Pancreas (tissue), 10 donors: ENCODE results near the gene HAND2. TPM values are rescaled to one million over a fixed set of nuclear protein-coding genes. Genes with fewer than 3 reads are reported as not detected.
A peak's percentile ranks its signal among the peaks of the same experiment; 100 is the strongest.

Experiments
- ATAC-seq, 4 donors: fragments of 200-7000 bp; cut with Tn5 transposase; one replicate each; pipeline versions ENCODE4 v1.8.0 to v1.9.1; 2020; ENCODE audit warnings: mild to moderate bottlenecking in 4 of 4, moderate library complexity in 4 of 4
- DNase-seq, 6 donors: peaks; one replicate each; pipeline ENCODE4 v3.0.0-alpha.2; 2020
- FAIRE-seq: peaks from 2 replicates; lab custom pipeline; 2012; peaks lifted over from hg19 to GRCh38; lab: Jason Lieb, UNC
- H3K27ac ChIP-seq, 4 donors: fragments of 200-600 bp; sonication (generic); 1 replicate in 3 of 4; 2 replicates in 1 of 4; pipeline versions ENCODE4 v1.5.0 to v1.8.0; 2020
- H3K27me3 ChIP-seq, 4 donors: fragments of 200-600 bp; one replicate each; pipeline ENCODE4 v1.8.0; 2021
- H3K36me3 ChIP-seq, 3 donors: fragments of 200-600 bp; sonication (generic) in 1 of 3; one replicate each; pipeline versions ENCODE4 v1.5.0 to v1.8.0; 2020 to 2021
- H3K4me1 ChIP-seq, 3 donors: fragments of 200-600 bp; one replicate each; pipeline ENCODE4 v1.8.0; 2021
- H3K4me3 ChIP-seq, 4 donors: fragments of 200-600 bp; sonication (generic) in 2 of 4; one replicate each; pipeline versions ENCODE4 v1.5.0 to v1.8.0; 2020 to 2021
- H3K9me3 ChIP-seq, 4 donors: fragments of 200-600 bp; one replicate each; pipeline ENCODE4 v1.8.0; 2021
- CTCF ChIP-seq, 4 donors: fragments of 200-600 bp; sonication (generic) in 3 of 4; IDR thresholded peaks; one replicate each; pipeline versions ENCODE4 v1.5.0 to v1.8.0; 2021; ENCODE audit warnings: antibody characterized with exemption in 4 of 4
- WGBS, 2 donors: extraction: QIAGEN DNeasy Blood & Tissue Kit; methylation state at CpG; one replicate each; pipeline ENCODE4 v1.1.7; 2013; 5-methylcytosine and 5-hydroxymethylcytosine counted together
- intact Hi-C, 3 donors: fragments of 100-400 bp; cut with DNase I; formaldehyde crosslinking; loops; one replicate each; pipeline versions ENCODE4 v1.11.1 to v1.14.2; 2022
- polyA plus RNA-seq, 2 donors: library from polyadenylated mRNA; stranded (reverse); fragments of 200-250 nt; gene quantifications; one replicate each; pipeline ENCODE4 v1.2.3, GENCODE V29; 2013
- total RNA-seq, 6 donors: library from RNA; stranded (reverse); fragmentation: NEBNext Ultra II Directional in 4 of 6; extraction: Animal tissue kit (Norgen Biotek cat#: 25700) in 4 of 6; gene quantifications; one replicate each; pipeline versions ENCODE4 v1.2.1 to v1.2.4, GENCODE V29; 2021 to 2023
- donor health status: healthy with polysubstance abuse.
- donor health status: DM: no; HTN: no; CAD: no; lungs with moderate emphysema.
- donor health status: DM: no; HTN: no; CAD: no.
- donor health status: control.
- donor health status: control.
- donor health status: Bipolar disorder and iron deficiency.
- donor health status: DM: yes; HTN: yes; CAD: no.
- donor health status: DM: no; HTN: no; CAD: no.
- donor health status: DM: no; HTN: no; CAD: no.
- donor health status: DM: yes; HTN: yes; CAD: no.

Gene HAND2
- total and polyA plus RNA-seq, 8 donors: 1.7 to 11.4 (median 3.5) TPM

DNA sequence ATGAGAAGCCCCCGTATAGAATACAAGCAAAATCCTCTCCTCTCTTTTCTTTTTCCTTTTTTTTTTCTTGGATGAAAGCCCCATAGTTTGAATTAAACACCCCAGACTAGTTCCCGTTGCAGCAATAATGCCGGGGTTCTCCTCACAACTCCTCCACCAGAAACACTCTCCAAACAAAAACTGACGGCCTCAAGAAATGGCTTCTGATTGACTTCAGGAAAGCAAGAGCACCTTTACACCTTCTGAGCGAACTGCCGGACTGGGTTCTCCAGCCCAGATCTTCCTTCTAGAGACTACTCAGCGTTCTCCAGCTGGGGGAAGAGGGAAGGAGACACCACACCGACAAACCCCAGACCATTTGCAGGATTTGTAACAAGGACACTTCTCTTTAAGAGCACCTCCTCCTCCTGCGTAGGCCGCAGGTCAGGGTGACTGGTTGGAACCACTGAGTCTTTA, 4.0 kb downstream of the HAND2 start:
- TF ChIP-seq CTCF (IDR thresholded peaks at IDR 0.05): no peak
- ATAC-seq (no peak), DNase-seq (no peak), FAIRE-seq (no peak)
- 57 to 67% methylated on average over 10 of the region's 10 CpGs for WGBS, 2 donors
- Histone ChIP-seq H3K27ac (peak overlapping the region in 1 of 4 donors; percentile 12), H3K27me3 (peaks cover 0 to 22% (median 8%) of the 10 kb centered on the region in 4 donors), H3K36me3 (no peaks in the 10 kb centered on the region), H3K9me3 (no peaks in the 10 kb centered on the region), H3K4me3 (no peak overlapping the region), H3K4me1 (no peaks in the 10 kb centered on the region)
- intact Hi-C loops: no loop called here

GRCh38 chr4:173525118-173526011, 4.7 kb downstream of the HAND2 start:
- intact Hi-C loops: no loop called here

DNA sequence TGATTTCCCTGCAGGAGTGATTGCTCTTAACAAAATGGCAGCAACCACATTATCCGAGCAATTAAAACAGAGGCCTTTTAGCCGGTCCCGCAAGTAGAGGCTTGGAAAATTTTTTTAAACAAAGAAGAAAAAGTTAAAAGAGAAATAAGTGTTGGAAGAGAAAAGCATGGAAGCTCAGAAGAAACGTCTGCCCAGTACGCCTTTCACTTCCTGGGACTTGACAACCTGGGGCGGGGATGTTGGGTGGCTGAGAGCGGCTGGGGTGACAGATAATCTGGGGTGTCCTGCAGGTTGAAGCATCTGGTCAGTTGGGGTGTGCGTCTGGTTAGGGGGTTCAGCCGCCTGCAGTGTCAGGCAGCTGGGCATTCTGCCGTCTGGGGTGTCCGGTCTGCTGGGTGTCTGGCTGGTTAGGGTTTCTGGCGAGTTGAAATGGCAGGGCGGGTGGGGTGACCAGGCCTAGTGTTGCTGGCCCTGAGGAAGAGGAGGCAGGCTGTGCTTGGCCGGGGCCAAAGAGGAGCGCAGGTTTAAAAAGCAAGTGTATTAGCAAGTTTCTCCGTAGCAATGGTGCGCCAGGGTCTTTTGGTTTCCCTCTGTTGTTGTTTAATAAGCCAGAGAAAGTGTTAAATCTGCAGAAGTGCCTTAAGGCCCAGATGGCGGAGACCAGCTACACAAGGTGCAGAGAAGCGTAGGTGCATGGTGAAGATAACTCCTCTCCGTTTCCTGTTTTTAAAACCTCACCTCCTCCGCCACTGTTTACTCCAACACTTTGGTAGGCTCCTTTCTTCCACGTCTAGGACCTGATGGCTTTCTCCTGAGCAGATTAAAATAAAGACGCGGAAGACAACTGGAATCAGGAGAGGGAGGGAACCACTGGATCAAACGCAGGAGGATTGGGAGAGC, 5.6 kb downstream of the HAND2 start:
- Histone ChIP-seq H3K9me3 (no peaks in the 10 kb centered on the region), H3K27ac (peak overlapping the region in 1 of 4 donors; percentile 15), H3K36me3 (no peaks in the 10 kb centered on the region), H3K27me3 (peaks cover 0 to 13% (median 6%) of the 10 kb centered on the region in 4 donors), H3K4me1 (no peaks in the 10 kb centered on the region), H3K4me3 (no peak overlapping the region)
- WGBS, 2 donors: 68 to 72% methylated on average over 25 of the region's 25 CpGs
- FAIRE-seq (no peak), DNase-seq (no peak), ATAC-seq (no peak)
- intact Hi-C loops: no loop called here
- TF ChIP-seq CTCF (IDR thresholded peaks at IDR 0.05): no peak

More at GRCh38 chr4:173525118-173526011, 4.7 kb downstream of the HAND2 start:
- TF ChIP-seq CTCF (IDR thresholded peaks at IDR 0.05): no peak
- ATAC-seq (no peak), FAIRE-seq (no peak), DNase-seq (no peak)
- peaks cover 0 to 17% (median 7%) of the 10 kb centered on the region in 4 donors for H3K27me3 ChIP-seq
- H3K4me3 ChIP-seq: no peak overlapping the region
- no peaks in the 10 kb centered on the region for H3K9me3 ChIP-seq
- H3K27ac ChIP-seq: peak overlapping the region in 1 of 4 donors; percentile 15
- no peaks in the 10 kb centered on the region for H3K4me1 ChIP-seq
- H3K36me3 ChIP-seq: no peaks in the 10 kb centered on the region
- WGBS, 2 donors: 36 to 39% methylated on average over 48 of the region's 48 CpGs

GRCh38 chr4:173522951-173523395, 7.1 kb downstream of the HAND2 start:
- H3K27me3 ChIP-seq: peaks cover 0 to 11% (median 4%) of the 10 kb centered on the region in 4 donors
- H3K27ac ChIP-seq: peak overlapping the region in 2 of 4 donors; percentile 54 to 57
- FAIRE-seq (no peak), ATAC-seq (peak in 3 of 4 donors; percentile 3 to 14 (median 3)), DNase-seq (no peak)
- H3K36me3 ChIP-seq: no peaks in the 10 kb centered on the region
- WGBS, 2 donors: 43 to 44% methylated on average over 21 of the region's 21 CpGs
- H3K4me3 ChIP-seq: peak overlapping the region; percentile 5 to 47 (median 30)
- no peaks in the 10 kb centered on the region for H3K4me1 ChIP-seq
- intact Hi-C loops: no loop called here
- no peaks in the 10 kb centered on the region for H3K9me3 ChIP-seq
- no peak for TF ChIP-seq CTCF (IDR thresholded peaks at IDR 0.05)
